ENCODE data around the gene ITGB3BP.

The ITGB3BP gene

DNA sequence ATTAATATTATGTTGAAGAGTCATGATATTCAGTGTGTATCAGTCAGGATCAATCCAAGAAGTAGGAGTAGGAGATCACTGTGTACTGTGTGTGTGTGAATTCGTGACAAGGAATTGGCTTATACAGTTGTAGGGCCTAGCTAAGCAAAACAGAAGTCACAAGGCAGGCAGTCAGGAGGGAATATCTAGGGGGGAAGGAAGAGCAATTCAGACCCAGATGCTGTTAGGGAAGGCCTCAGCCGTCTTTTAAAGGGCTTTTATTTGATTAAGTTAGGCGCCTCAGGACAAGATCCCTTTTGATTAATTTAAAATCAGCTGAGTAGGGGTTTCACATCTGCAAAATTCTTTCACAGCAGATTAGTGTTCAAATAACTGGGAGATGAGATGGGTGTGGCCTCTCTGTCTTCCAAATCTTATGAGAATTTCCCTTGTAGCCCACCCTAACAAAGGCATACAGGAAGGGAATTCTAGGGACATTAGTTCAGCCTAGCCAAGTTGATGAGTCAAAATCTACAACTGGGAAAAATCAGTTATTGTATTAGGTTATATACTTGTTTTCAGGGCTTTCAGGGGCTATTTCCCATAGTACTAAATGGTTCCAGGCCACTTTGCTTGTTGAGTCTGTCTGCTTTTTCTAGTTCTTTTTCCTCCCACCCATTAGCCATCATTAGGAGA lies 108.2 kb downstream of the ITGB3BP start:
- DNase-seq, result no peak

DNA sequence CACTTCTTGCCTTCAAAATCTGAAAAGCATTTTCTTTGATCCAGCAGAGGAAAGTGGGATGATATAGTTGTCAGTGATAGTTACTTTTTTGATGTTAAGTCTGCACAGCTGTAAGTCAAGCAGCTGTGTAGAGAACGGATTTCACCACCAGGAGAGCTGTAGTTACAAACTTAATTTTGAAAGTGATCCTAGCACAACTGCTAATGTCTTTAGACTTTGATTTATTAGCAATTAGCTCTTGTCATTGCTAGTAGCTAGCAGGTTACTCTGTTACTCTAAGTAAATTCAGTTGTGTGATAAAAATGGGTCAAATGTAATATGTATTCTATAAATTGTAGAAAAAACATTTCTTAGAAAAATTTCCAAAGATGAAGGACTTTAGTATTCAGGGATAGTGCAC lies 109.6 kb downstream of the ITGB3BP start:
- no peak for DNase-seq

DNA sequence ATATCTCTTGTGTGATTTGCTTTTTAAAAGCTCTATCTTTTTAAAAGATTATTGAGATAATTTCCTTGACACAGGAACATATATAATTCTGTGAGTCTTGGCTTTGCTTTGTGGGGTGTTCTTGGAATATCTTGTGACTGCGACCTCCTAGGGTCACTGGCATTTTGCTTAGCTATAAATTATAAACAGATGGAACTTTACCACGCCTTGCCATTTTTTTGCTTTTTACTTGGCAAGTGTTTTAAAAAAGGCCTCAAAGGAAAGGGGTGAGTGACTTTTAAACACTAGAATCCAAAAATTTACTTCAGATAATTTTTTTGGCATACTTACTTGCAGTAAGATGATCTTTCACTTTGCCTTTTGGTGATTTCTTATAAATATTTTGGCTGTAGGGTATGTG lies 112.0 kb downstream of the ITGB3BP start:
- no peak for DNase-seq

DNA sequence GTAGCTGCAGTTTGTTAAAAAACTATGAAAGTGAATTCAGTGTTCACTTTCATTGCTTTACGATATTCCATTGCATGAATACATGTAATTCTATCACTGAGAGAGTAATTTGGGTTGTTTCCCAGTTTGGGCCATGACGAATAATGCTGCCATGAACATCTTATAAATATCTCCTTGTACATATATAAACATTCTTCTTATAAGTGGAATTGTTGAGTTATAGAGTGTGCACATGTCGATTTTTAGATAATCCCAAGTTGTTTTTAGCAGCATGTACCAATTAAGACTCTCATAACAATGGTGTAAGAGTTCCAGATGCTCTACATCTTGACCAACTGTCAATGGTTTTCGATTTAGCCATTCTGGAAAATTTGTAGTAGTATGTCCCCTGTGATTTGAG lies 114.7 kb downstream of the ITGB3BP start:
- no peak for DNase-seq

DNA sequence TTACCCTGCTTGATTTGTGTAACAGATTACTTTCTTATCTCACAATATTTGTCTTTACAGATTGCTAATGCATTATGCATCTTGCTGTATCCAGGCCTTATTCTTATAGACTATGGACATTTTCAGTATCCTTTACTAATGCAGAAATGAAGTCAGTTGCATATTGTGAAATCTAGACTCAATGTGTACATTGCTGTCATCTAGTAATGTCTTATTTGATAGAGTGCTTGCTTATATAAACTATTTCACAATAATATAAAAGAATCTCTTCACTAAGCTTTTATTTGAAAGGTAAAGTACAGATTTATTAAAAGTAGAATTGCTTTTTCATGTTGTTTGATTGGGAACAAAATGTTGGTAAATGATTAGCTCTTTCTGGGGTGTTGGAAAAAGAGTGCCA lies 116.0 kb downstream of the ITGB3BP start:
- no peak for DNase-seq

DNA sequence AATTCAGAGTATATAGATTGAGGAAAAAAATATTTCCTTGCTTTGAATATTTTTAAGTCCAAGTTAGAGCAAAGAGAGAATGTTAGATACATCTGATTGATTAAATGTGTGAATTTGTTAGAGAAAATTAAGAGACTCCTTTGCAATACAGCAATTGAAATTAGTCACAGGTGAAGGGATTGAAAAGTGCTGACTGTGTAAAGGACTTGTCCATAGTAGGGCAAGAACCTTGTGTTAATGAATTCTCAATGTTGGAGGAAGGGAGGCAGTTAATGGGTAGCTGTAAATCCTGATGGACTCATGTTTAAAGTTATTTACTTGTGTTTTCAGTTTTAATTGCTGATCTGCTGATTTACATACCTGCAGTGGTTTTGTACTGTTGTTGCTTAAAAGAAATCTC lies 117.0 kb downstream of the ITGB3BP start:
- no peak for DNase-seq

DNA sequence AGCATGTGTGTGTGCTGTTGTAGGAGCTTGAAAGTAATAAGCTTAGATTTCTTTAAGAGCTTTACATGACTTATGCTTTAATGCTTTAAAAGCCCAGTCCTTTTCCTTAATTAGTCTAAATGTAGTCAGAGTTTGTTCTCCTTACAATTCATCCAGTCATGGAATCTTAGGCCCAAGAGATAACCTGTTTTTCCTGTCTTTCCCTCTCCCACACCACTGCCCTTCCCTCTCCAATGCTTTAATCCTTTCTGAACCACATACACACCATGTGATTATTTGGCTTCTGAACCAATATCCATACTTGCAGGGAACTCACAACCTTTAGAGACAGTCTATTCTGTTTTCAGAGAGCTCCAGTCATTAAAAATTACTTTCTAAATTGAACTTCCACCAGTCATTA lies 118.0 kb downstream of the ITGB3BP start:
- no peak for DNase-seq

DNA sequence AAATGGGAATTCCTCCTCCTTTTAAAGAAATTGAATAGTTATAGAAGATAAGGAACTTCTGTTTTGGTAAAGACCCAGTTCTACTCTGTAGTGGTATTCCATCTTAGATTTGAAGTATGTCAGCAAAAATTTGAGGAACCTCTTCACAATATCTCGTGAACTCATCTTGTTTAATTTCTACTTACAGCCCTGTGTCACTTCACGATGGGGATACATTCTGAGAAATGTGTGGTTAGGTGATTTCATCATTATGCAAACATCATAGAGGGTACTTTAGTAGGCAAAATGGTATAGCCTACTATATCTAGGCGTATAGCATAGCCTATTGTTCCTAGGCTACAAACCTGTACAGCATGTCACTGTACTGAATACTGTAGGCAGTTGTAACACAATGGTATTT lies 119.6 kb downstream of the ITGB3BP start:
- DNase-seq, result no peak

DNA sequence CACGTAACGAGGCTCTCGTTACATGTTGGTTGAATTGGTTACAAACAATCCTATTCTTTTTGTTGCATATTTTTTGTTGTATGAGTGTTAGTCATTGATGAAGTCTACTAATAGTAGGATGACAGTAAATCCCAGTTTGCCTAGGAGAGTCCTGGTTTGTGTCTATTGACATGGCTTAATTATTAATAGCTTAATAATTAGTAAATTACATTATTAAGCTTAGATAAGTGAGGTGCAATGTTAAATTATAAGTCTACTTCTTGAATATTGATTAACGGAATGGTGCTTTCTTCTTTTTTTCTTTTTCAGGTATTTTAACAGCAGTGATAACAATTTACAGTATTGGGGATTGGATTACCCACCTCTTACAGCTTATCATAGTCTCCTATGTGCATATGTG lies 121.1 kb downstream of the ITGB3BP start:
- no peak for DNase-seq

Data from activated T-cell treated with anti-CD3 and anti-CD28 coated beads, Interleukin-2, amount 50 U/mL, for 1 hour (primary cell).